GM23338 (cell line): Measurements from ENCODE around the gene ABCB8. TPM values are rescaled to one million over a fixed set of nuclear protein-coding genes. Genes with fewer than 3 reads are reported as not detected.

Experiments
- ATAC-seq: fragments of 200-7000 bp; cut with Tn5 transposase; 3 replicates; pipeline ENCODE4 v1.9.1; 2020
- DNase-seq: peaks from one replicate; pipeline ENCODE4 v3.0.0-alpha.2; 2015; ENCODE audit warnings: low spot score
- H2AFZ ChIP-seq: fragments of 200-600 bp; sonication (generic); 2 replicates; pipeline ENCODE4 v1.8.0; 2016; ENCODE audit warnings: antibody characterized with exemption, mild to moderate bottlenecking, moderate library complexity
- H3F3A ChIP-seq: fragments of 200-600 bp; sonication (generic); replicated peaks from 2 replicates; pipeline ENCODE4 v1.8.0; 2017; ENCODE audit warnings: antibody characterized with exemption, mixed run types, low read depth
- H3K27ac ChIP-seq: fragments of 200-600 bp; sonication (generic); 2 replicates; pipeline ENCODE4 v1.6.1; 2016; ENCODE audit warnings: low read depth
- H3K27me3 ChIP-seq: fragments of 200-600 bp; sonication (generic); 2 replicates; pipeline ENCODE4 v1.8.0; 2016; ENCODE audit warnings: mild to moderate bottlenecking, mixed run types, moderate library complexity; ENCODE audit not compliant: insufficient read depth
- H3K36me3 ChIP-seq: fragments of 200-600 bp; sonication (generic); 2 replicates; pipeline ENCODE4 v1.8.0; 2016; ENCODE audit warnings: mild to moderate bottlenecking; ENCODE audit not compliant: insufficient read depth
- H3K4me1 ChIP-seq: fragments of 200-600 bp; sonication (generic); 2 replicates; pipeline ENCODE4 v1.8.0; 2016; ENCODE audit warnings: mild to moderate bottlenecking, moderate library complexity; ENCODE audit not compliant: insufficient read depth
- H3K4me2 ChIP-seq: fragments of 200-600 bp; sonication (generic); 2 replicates; pipeline ENCODE4 v1.7.1; 2017; ENCODE audit warnings: mixed run types
- H3K4me3 ChIP-seq: fragments of 200-600 bp; sonication (generic); 2 replicates; pipeline ENCODE4 v1.6.1; 2016; ENCODE audit warnings: mixed run types
- H3K79me2 ChIP-seq: fragments of 200-600 bp; sonication (generic); replicated peaks from 2 replicates; pipeline ENCODE4 v1.8.0; 2017; ENCODE audit warnings: mild to moderate bottlenecking; ENCODE audit not compliant: insufficient read depth
- H3K9me2 ChIP-seq: fragments of 200-600 bp; sonication (generic); 2 replicates; pipeline ENCODE4 v1.8.0; 2017; ENCODE audit not compliant: insufficient read depth
- H4K20me1 ChIP-seq: fragments of 200-600 bp; sonication (generic); replicated peaks from 2 replicates; pipeline ENCODE4 v1.8.0; 2017; ENCODE audit warnings: mild to moderate bottlenecking; ENCODE audit not compliant: insufficient read depth
- H3K27ac Mint-ChIP-seq: 2 replicates; pipeline ENCODE4 v1.8.0; 2020; ENCODE audit warnings: inconsistent platforms, mild to moderate bottlenecking, moderate library complexity, mixed read lengths
- H3K27me3 Mint-ChIP-seq: 3 replicates; pipeline ENCODE4 v1.8.0; 2022; ENCODE audit warnings: low read depth, mild to moderate bottlenecking, moderate library complexity, mixed read lengths, inconsistent platforms; ENCODE audit not compliant: insufficient read depth, poor library complexity
- H3K36me3 Mint-ChIP-seq: 3 replicates; pipeline ENCODE4 v1.8.0; 2021; ENCODE audit warnings: low read depth, mild to moderate bottlenecking, inconsistent platforms, moderate library complexity, mixed read lengths
- H3K4me1 Mint-ChIP-seq: 3 replicates; pipeline ENCODE4 v1.8.0; 2020; ENCODE audit warnings: mild to moderate bottlenecking, inconsistent platforms, mixed read lengths
- H3K4me3 Mint-ChIP-seq: 3 replicates; pipeline ENCODE4 v1.8.0; 2021; ENCODE audit warnings: moderate library complexity, mild to moderate bottlenecking, inconsistent platforms, mixed read lengths
- H3K9me3 Mint-ChIP-seq: 3 replicates; pipeline ENCODE4 v1.8.0; 2020; ENCODE audit warnings: moderate library complexity, mild to moderate bottlenecking, inconsistent platforms, mixed read lengths
- ETS1 ChIP-seq: IDR thresholded peaks from 2 replicates; pipeline ENCODE4 v1.6.1; 2016; ENCODE audit warnings: antibody characterized with exemption
- EZH2 ChIP-seq: fragments of 200-600 bp; sonication (generic); IDR thresholded peaks from one replicate; pipeline ENCODE4 v1.8.0; 2017; ENCODE audit warnings: antibody characterized with exemption, mild to moderate bottlenecking, low read depth; ENCODE audit not compliant: unreplicated experiment
- EZH2phosphoT487 ChIP-seq: fragments of 200-600 bp; sonication (generic); IDR thresholded peaks from one replicate; pipeline ENCODE4 v1.8.1; 2018; ENCODE audit warnings: antibody characterized with exemption; ENCODE audit not compliant: unreplicated experiment
- JUNB ChIP-seq: IDR thresholded peaks from one replicate; pipeline ENCODE4 v1.6.1; 2016; ENCODE audit warnings: antibody characterized with exemption; ENCODE audit not compliant: unreplicated experiment
- NANOG ChIP-seq: IDR thresholded peaks from 2 replicates; pipeline ENCODE4 v1.6.1; 2016; ENCODE audit warnings: antibody characterized with exemption, borderline replicate concordance
- POLR2AphosphoS5 ChIP-seq: IDR thresholded peaks from 2 replicates; pipeline ENCODE4 v1.6.1; 2016; ENCODE audit warnings: antibody characterized with exemption, low read depth
- REST ChIP-seq: IDR thresholded peaks from one replicate; pipeline ENCODE4 v1.6.1; 2018; ENCODE audit warnings: antibody characterized with exemption; ENCODE audit not compliant: unreplicated experiment
- STAT1 ChIP-seq: IDR thresholded peaks from one replicate; pipeline ENCODE4 v1.6.1; 2016; ENCODE audit warnings: antibody characterized with exemption; ENCODE audit not compliant: unreplicated experiment
- ZNF114 ChIP-seq: fragments of 250-450 bp; sonication (Bioruptor Pico); IDR thresholded peaks from 2 replicates; pipeline ENCODE4 v1.5.0; 2020; ENCODE audit warnings: mild to moderate bottlenecking, moderate library complexity
- ZNF331 ChIP-seq: fragments of 250-450 bp; sonication (Bioruptor Pico); IDR thresholded peaks from 2 replicates; pipeline ENCODE4 v1.5.0; 2020; ENCODE audit warnings: low read depth, mild to moderate bottlenecking, moderate library complexity
- ZNF462 ChIP-seq: fragments of 250-450 bp; sonication (Bioruptor Pico); IDR thresholded peaks from 2 replicates; pipeline ENCODE4 v1.5.0; 2020; ENCODE audit warnings: mild to moderate bottlenecking, moderate library complexity
- polyA plus RNA-seq: library from polyadenylated mRNA; unstranded; fragments of >200 nt; fragmentation: Nextera tagmentation; extraction: Ambion mirVana; gene quantifications from 2 replicates; pipeline ENCODE4 v1.2.1, GENCODE V29; 2016
- total RNA-seq: library from RNA; depleted of rRNA; stranded (reverse); fragments of >200 nt; shearing (Covaris generic); gene quantifications from 2 replicates; pipeline ENCODE4 v1.2.3, GENCODE V29; 2014

The ABCB8 gene
- total and polyA plus RNA-seq, 2 experiments from 2014 or later: 11.4 to 27.1 TPM

GRCh38 chr7:151081170-151082101 lies 53.2 kb downstream of the ABCB8 start:
- Mint-ChIP-seq H3K27me3 (peaks cover 27% of the 10 kb centered on the region), H3K27ac (no peak overlapping the region), H3K36me3 (peaks cover 5% of the 10 kb centered on the region; the same call in 2 of the 3 replicates), H3K4me1 (peaks cover 37% of the 10 kb centered on the region), H3K9me3 (peaks cover 2% of the 10 kb centered on the region; the same call in 1 of the 3 replicates), H3K4me3 (peak overlapping the region; percentile 89)
- Histone ChIP-seq H3K9me2 (no peaks in the 10 kb centered on the region), H2AFZ (no peak overlapping the region), H3K79me2 (peaks cover 6% of the 10 kb centered on the region; the same call in 1 of the 2 replicates), H4K20me1 (peaks cover 9% of the 10 kb centered on the region), H3K36me3 (no peaks in the 10 kb centered on the region), H3K27me3 (peaks cover 18% of the 10 kb centered on the region), H3K4me1 (peaks cover 33% of the 10 kb centered on the region), H3K4me2 (peak overlapping the region; percentile 98), H3K27ac (no peak overlapping the region), H3F3A (peaks cover 20% of the 10 kb centered on the region), H3K4me3 (peak overlapping the region; percentile 91)
- ATAC-seq (peak; percentile 10), DNase-seq (no peak)
- no peak for TF ChIP-seq EZH2
- no peak for TF ChIP-seq ZNF331 (CRISPR knock-in tag)
- TF ChIP-seq ETS1: no peak
- TF ChIP-seq ZNF114 (CRISPR knock-in tag): no peak
- TF ChIP-seq STAT1: no peak
- no peak for TF ChIP-seq EZH2phosphoT487
- TF ChIP-seq ZNF462 (CRISPR knock-in tag): no peak
- no peak for TF ChIP-seq NANOG
- TF ChIP-seq POLR2AphosphoS5: no peak; the same call in 1 of the 2 replicates
- no peak for TF ChIP-seq REST
- no peak for TF ChIP-seq JUNB
